ENCODE data around the gene MUC13.
A peak's percentile ranks its signal among the peaks of the same experiment; 100 is the strongest.

GRCh38 chr3:124860599-124860998, 74.0 kb downstream of the MUC13 start:
- TF ChIP-seq CTCF (IDR thresholded peaks at IDR 0.05) (no peak), POLR2A (IDR thresholded peaks at IDR 0.05) (no peak), EP300 (IDR thresholded peaks at IDR 0.05) (peak in 3 of 4 donors; percentile 64 to 85 (median 79))
